B cell (primary cell): ENCODE measurements around the gene RHOU. TPM values are rescaled to one million over a fixed set of nuclear protein-coding genes. Genes with fewer than 3 reads are reported as not detected.

Experiments used
- ATAC-seq: fragments of 200-7000 bp; cut with Tn5 transposase; one replicate; pipeline ENCODE4 v1.10.0; 2021; ENCODE audit warnings: low read depth, mild to moderate bottlenecking, moderate number of reproducible peaks, moderate library complexity
- CTCF ChIA-PET: fragments of 350-600 bp; sonication (Branson Sonifier 250); formaldehyde crosslinking; loops from one replicate; lab custom pipeline; 2021; ENCODE audit warnings: antibody characterized with exemption, inconsistent platforms; lab: Charles Lee
- POLR2A ChIA-PET: fragments of 350-600 bp; sonication (Branson Sonifier 250); formaldehyde crosslinking; loops from one replicate; lab custom pipeline; 2021; ENCODE audit warnings: antibody characterized with exemption; lab: Charles Lee
- DNase-seq: peaks from one replicate; pipeline ENCODE4 v3.0.0; 2013
- H2AFZ ChIP-seq: 2 replicates; pipeline ENCODE4 v1.6.1; 2012; ENCODE audit warnings: mild to moderate bottlenecking, low read depth, low read length; ENCODE audit not compliant: insufficient read depth, poor library complexity, severe bottlenecking
- H3K27ac ChIP-seq, 2 donors: 1 replicate in 1 of 2; 2 replicates in 1 of 2; pipeline ENCODE4 v1.5.1; 2012 to 2013; ENCODE audit warnings: low read length in 2 of 2, mild to moderate bottlenecking in 2 of 2, moderate library complexity in 1 of 2
- H3K27me3 ChIP-seq, 4 experiments: fragments of 200-600 bp in 1 of 4; sonication (generic) in 1 of 4; replicated peaks in 1 of 4; 1 replicate in 2 of 4; 2 replicates in 2 of 4; pipeline versions ENCODE4 v1.6.1 to v1.7.0; 2013 to 2016; ENCODE audit warnings: low read length in 3 of 4, mild to moderate bottlenecking in 2 of 4, mixed read lengths in 1 of 4, moderate library complexity in 1 of 4; ENCODE audit not compliant: insufficient read depth in 4 of 4, control insufficient read depth in 3 of 4; ENCODE audit errors: control extremely low read depth in 1 of 4
- H3K36me3 ChIP-seq, 2 experiments: replicated peaks in 1 of 2; 1 replicate in 1 of 2; 2 replicates in 1 of 2; pipeline versions ENCODE4 v1.6.1 to v1.7.1; 2013; ENCODE audit warnings: low read length in 1 of 2; ENCODE audit not compliant: insufficient read depth in 2 of 2, control insufficient read depth in 1 of 2; ENCODE audit errors: control extremely low read depth in 1 of 2, extremely low read depth in 1 of 2
- H3K4me1 ChIP-seq, 2 donors: fragments of 200-600 bp in 1 of 2; sonication (generic) in 1 of 2; 1 replicate in 1 of 2; 2 replicates in 1 of 2; pipeline versions ENCODE4 v1.5.1 to v1.6.1; 2013 to 2017; ENCODE audit warnings: low read length in 2 of 2; ENCODE audit not compliant: control insufficient read depth in 2 of 2, insufficient read depth in 2 of 2
- H3K4me2 ChIP-seq: replicated peaks from 2 replicates; pipeline ENCODE3; 2012; ENCODE audit warnings: mild to moderate bottlenecking, low read depth, low read length; ENCODE audit not compliant: poor library complexity, severe bottlenecking
- H3K4me3 ChIP-seq, 5 experiments: fragments of 200-600 bp in 1 of 5; sonication (generic) in 1 of 5; 1 replicate in 3 of 5; 2 replicates in 2 of 5; pipeline versions ENCODE4 v1.5.1 to v1.7.0; 2011 to 2016; ENCODE audit warnings: low read length in 4 of 5, mild to moderate bottlenecking in 4 of 5, low read depth in 2 of 5, control low read depth in 1 of 5, moderate library complexity in 1 of 5; ENCODE audit not compliant: insufficient read depth in 1 of 5; ENCODE audit errors: control extremely low read depth in 1 of 5, extremely low read depth in 1 of 5
- H3K79me2 ChIP-seq: fragments of 200-600 bp; sonication (generic); one replicate; pipeline ENCODE4 v1.6.0; 2016; ENCODE audit warnings: low read length; ENCODE audit not compliant: control insufficient read depth, insufficient read depth
- H3K9ac ChIP-seq: fragments of 200-600 bp; sonication (generic); 2 replicates; pipeline ENCODE4 v1.6.1; 2017; ENCODE audit warnings: mild to moderate bottlenecking, low read length, moderate library complexity
- H3K9me3 ChIP-seq, 3 donors: one replicate each; pipeline versions ENCODE4 v1.6.1 to v1.7.1; 2013; ENCODE audit warnings: low read length in 2 of 3; ENCODE audit not compliant: control insufficient read depth in 2 of 3, insufficient read depth in 1 of 3; ENCODE audit errors: control extremely low read depth in 1 of 3
- H4K20me1 ChIP-seq: 2 replicates; pipeline ENCODE4 v1.6.0; 2012; ENCODE audit warnings: mild to moderate bottlenecking, low read length; ENCODE audit not compliant: insufficient read depth, control insufficient read depth, poor library complexity, severe bottlenecking
- H3K27ac Mint-ChIP-seq: one replicate; pipeline ENCODE4 v1.8.0; 2021; ENCODE audit warnings: mixed read lengths
- H3K27me3 Mint-ChIP-seq: one replicate; pipeline ENCODE4 v1.8.0; 2021; ENCODE audit warnings: mixed read lengths
- H3K4me1 Mint-ChIP-seq: one replicate; pipeline ENCODE4 v1.8.0; 2021; ENCODE audit warnings: mixed read lengths
- H3K4me3 Mint-ChIP-seq: one replicate; pipeline ENCODE4 v1.8.0; 2021; ENCODE audit warnings: mixed read lengths
- H3K9me3 Mint-ChIP-seq: one replicate; pipeline ENCODE4 v1.8.0; 2022; ENCODE audit warnings: mixed read lengths; ENCODE audit not compliant: insufficient read depth
- CTCF ChIP-seq: fragments of 200-600 bp; IDR thresholded peaks from one replicate; pipeline ENCODE4 v1.8.0; 2022; ENCODE audit warnings: antibody characterized with exemption, mild to moderate bottlenecking
- EZH2 ChIP-seq: IDR thresholded peaks from 2 replicates; pipeline ENCODE4 v1.6.1; 2012; ENCODE audit warnings: borderline replicate concordance, low read depth, mild to moderate bottlenecking, moderate library complexity, low read length; ENCODE audit not compliant: insufficient read depth, poor library complexity, severe bottlenecking
- WGBS: methylation state at CpG from one replicate; pipeline ENCODE4 v1.1.5; 2013; ENCODE audit warnings: missing lambda C conversion rate; ENCODE audit not compliant: insufficient coverage; 5-methylcytosine and 5-hydroxymethylcytosine counted together
- intact Hi-C: fragments of 100-400 bp; cut with micrococcal nuclease; formaldehyde crosslinking; loops from one replicate; pipeline ENCODE4 v1.10.0; 2022
- polyA plus RNA-seq: library from polyadenylated mRNA; depleted of rRNA; stranded (reverse); fragments of >200 nt; gene quantifications from 2 replicates; pipeline ENCODE4 v1.2.3, GENCODE V29; 2012
- total RNA-seq, 2 donors: library from RNA; stranded (reverse); fragments of 120-200 nt in 1 of 2; gene quantifications; 1 replicate in 1 of 2; 2 replicates in 1 of 2; pipeline versions ENCODE4 v1.2.3 to v1.2.4, GENCODE V29; 2013 to 2022

The RHOU gene
- total and polyA plus RNA-seq, 2 donors (not counting 1 experiment from before 2014, with no cell fraction given), result 0.12 TPM; not detected in 1

- Mint-ChIP-seq H3K9me3 (no peaks in the 10 kb centered on the region), H3K27me3 (no peaks in the 10 kb centered on the region)
Measured at GRCh38 chr1:228795596-228795995, 60.3 kb downstream of the RHOU start.

More at GRCh38 chr1:228795596-228795995, 60.3 kb downstream of the RHOU start:
- H3K4me3 Mint-ChIP-seq, result no peak overlapping the region
- Histone ChIP-seq H3K4me1 (no peaks in the 10 kb centered on the region), H3K36me3 (no peaks in the 10 kb centered on the region), H3K27me3 (no peaks in the 10 kb centered on the region), H3K79me2 (no peaks in the 10 kb centered on the region), H4K20me1 (no peaks in the 10 kb centered on the region), H3K4me2 (no peak overlapping the region), H3K9ac (no peak overlapping the region), H2AFZ (no peak overlapping the region), H3K9me3 (no peaks in the 10 kb centered on the region), H3K4me3 (no peak overlapping the region), H3K27ac (no peak overlapping the region)
- ChIA-PET POLR2A (no interaction called here), CTCF (no interaction called here)
- no peak overlapping the region for H3K27ac Mint-ChIP-seq
- ATAC-seq, result no peak
- intact Hi-C loops, result no loop called here
- TF ChIP-seq CTCF (no peak), EZH2 (no peak)
- 92% methylated on average over 3 of the region's 4 CpGs for WGBS
- H3K4me1 Mint-ChIP-seq, result no peaks in the 10 kb centered on the region
- no peak for DNase-seq

Other genes starting within 250 kb of the RHOU start
- 67.3 and 72.2 TPM in 2 replicates for gene RNF187, start 248.1 kb upstream of the RHOU start, total RNA-seq
- 21.2 and 25.5 TPM in 2 replicates for gene RNF187, start 248.1 kb upstream of the RHOU start, polyA plus RNA-seq